ENCODE results near the gene GRID2. TPM values are rescaled to one million over a fixed set of nuclear protein-coding genes. Genes with fewer than 3 reads are reported as not detected.

The GRID2 gene
- total RNA-seq, 2 experiments from 2014 or later = not detected

GRCh38 chr4:93501244-93501643 is 1197.5 kb downstream of the GRID2 start:
- CTCF ChIA-PET = no interaction called here
- no peak for DNase-seq
- Mint-ChIP-seq H3K27ac (no peak overlapping the region), H3K27me3 (no peaks in the 10 kb centered on the region), H3K36me3 (ENCODE audit: low read depth) (no peaks in the 10 kb centered on the region), H3K4me1 (no peaks in the 10 kb centered on the region), H3K9me3 (no peaks in the 10 kb centered on the region), H3K4me3 (no peak overlapping the region)
- POLR2A ChIA-PET = no interaction called here

GRCh38 chr4:93501946-93502345 is 1198.2 kb downstream of the GRID2 start:
- Mint-ChIP-seq H3K27me3 (no peaks in the 10 kb centered on the region), H3K27ac (no peak overlapping the region), H3K4me1 (no peaks in the 10 kb centered on the region), H3K36me3 (ENCODE audit: low read depth) (no peaks in the 10 kb centered on the region), H3K9me3 (no peaks in the 10 kb centered on the region), H3K4me3 (no peak overlapping the region)
- DNase-seq = no peak
- ChIA-PET POLR2A (no interaction called here), CTCF (no interaction called here)

- Mint-ChIP-seq H3K27ac (no peak overlapping the region), H3K4me3 (no peak overlapping the region), H3K27me3 (no peaks in the 10 kb centered on the region), H3K4me1 (no peaks in the 10 kb centered on the region), H3K36me3 (ENCODE audit: low read depth) (no peaks in the 10 kb centered on the region), H3K9me3 (no peaks in the 10 kb centered on the region)
- CTCF ChIA-PET = no interaction called here
- POLR2A ChIA-PET = no interaction called here
- no peak for DNase-seq
These were observed 1199.2 kb downstream of the GRID2 start for GRCh38 chr4:93502991-93503390.

- Mint-ChIP-seq H3K27me3 (no peaks in the 10 kb centered on the region), H3K4me1 (no peaks in the 10 kb centered on the region), H3K4me3 (no peak overlapping the region), H3K36me3 (ENCODE audit: low read depth) (no peaks in the 10 kb centered on the region), H3K27ac (no peak overlapping the region), H3K9me3 (no peaks in the 10 kb centered on the region)
- DNase-seq = no peak
- ChIA-PET CTCF (no interaction called here), POLR2A (no interaction called here)
These were observed 1210.1 kb downstream of the GRID2 start for GRCh38 chr4:93513851-93514250.

- Mint-ChIP-seq H3K36me3 (ENCODE audit: low read depth) (no peaks in the 10 kb centered on the region), H3K9me3 (no peaks in the 10 kb centered on the region), H3K4me1 (no peaks in the 10 kb centered on the region), H3K27ac (no peak overlapping the region), H3K4me3 (no peak overlapping the region), H3K27me3 (no peaks in the 10 kb centered on the region)
- no peak for DNase-seq
- ChIA-PET POLR2A (no interaction called here), CTCF (no interaction called here)
These were observed 1211.4 kb downstream of the GRID2 start for GRCh38 chr4:93515208-93515607.

GRCh38 chr4:93529692-93530372 is 1226.1 kb downstream of the GRID2 start:
- Mint-ChIP-seq H3K27me3 (no peaks in the 10 kb centered on the region), H3K27ac (no peak overlapping the region), H3K4me3 (no peak overlapping the region), H3K4me1 (no peaks in the 10 kb centered on the region), H3K36me3 (ENCODE audit: low read depth) (no peaks in the 10 kb centered on the region), H3K9me3 (peaks cover 4% of the 10 kb centered on the region)
- ChIA-PET POLR2A (no interaction called here), CTCF (no interaction called here)
- no peak for DNase-seq

GRCh38 chr4:93532234-93532633 is 1228.5 kb downstream of the GRID2 start:
- Mint-ChIP-seq H3K36me3 (ENCODE audit: low read depth) (no peaks in the 10 kb centered on the region), H3K4me1 (no peaks in the 10 kb centered on the region), H3K27me3 (no peaks in the 10 kb centered on the region), H3K27ac (no peak overlapping the region), H3K4me3 (no peak overlapping the region), H3K9me3 (peaks cover 2% of the 10 kb centered on the region)
- POLR2A ChIA-PET = no interaction called here
- CTCF ChIA-PET = no interaction called here
- DNase-seq = no peak

DNA sequence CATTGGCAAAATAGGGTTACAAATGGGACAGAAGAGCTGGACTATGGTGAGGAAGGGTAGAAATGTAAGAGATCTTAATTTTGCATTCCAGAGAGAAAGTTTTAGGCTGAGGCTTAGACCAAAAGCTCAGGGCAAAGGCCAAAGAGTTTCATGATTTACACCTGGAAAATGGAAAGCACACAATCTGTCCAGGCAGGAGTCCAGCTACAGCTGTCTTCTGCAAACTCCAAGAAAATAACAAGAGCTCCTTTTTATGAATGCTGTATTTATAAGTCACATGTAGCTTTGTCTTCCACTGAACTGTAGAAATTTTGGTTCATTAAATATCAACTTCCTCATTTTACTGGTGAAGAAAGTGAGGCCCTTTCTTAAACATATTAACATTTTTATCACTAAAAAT is 1236.8 kb downstream of the GRID2 start:
- POLR2A ChIA-PET = no interaction called here
- CTCF ChIA-PET = no interaction called here
- Mint-ChIP-seq H3K4me1 (no peaks in the 10 kb centered on the region), H3K9me3 (peaks cover 2% of the 10 kb centered on the region), H3K27ac (no peak overlapping the region), H3K36me3 (ENCODE audit: low read depth) (no peaks in the 10 kb centered on the region), H3K4me3 (no peak overlapping the region), H3K27me3 (no peaks in the 10 kb centered on the region)
- no peak for DNase-seq

DNA sequence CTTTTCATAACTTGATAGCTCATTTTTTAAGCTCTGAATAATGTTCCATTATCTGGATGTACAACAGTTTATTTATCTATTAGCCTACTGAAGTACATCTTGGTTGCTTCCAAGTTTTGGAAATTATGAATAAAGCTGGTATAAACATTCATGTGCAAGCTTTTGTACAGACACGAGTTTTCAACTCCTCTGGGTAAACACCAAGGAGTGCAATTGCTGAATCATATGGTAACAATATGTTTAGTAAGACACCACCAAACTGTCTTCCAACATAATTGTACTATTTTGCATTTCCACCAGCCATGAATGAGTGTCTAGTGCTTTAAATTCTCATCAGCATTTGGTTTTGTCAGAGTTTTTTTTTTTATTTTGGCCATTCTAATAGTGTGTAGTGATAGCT is 1258.1 kb downstream of the GRID2 start:
- Mint-ChIP-seq H3K9me3 (peaks cover 8% of the 10 kb centered on the region), H3K4me3 (no peak overlapping the region)

GRCh38 chr4:93568758-93569157 is 1265.0 kb downstream of the GRID2 start:
- no peaks in the 10 kb centered on the region for H3K4me1 Mint-ChIP-seq
- no peaks in the 10 kb centered on the region for H3K36me3 Mint-ChIP-seq (ENCODE audit: low read depth)
- no peak overlapping the region for H3K4me3 Mint-ChIP-seq
- no peaks in the 10 kb centered on the region for H3K27me3 Mint-ChIP-seq
- POLR2A ChIA-PET = no interaction called here
- H3K9me3 Mint-ChIP-seq = no peaks in the 10 kb centered on the region
- DNase-seq = no peak
- H3K27ac Mint-ChIP-seq = no peak overlapping the region
- CTCF ChIA-PET = no interaction called here

More for the DNA sequence above, 1258.1 kb downstream of the GRID2 start:
- H3K27me3 Mint-ChIP-seq = no peaks in the 10 kb centered on the region
- ChIA-PET POLR2A (no interaction called here), CTCF (no interaction called here)
- no peaks in the 10 kb centered on the region for H3K36me3 Mint-ChIP-seq (ENCODE audit: low read depth)
- H3K27ac Mint-ChIP-seq = no peak overlapping the region
- no peaks in the 10 kb centered on the region for H3K4me1 Mint-ChIP-seq
- no peak for DNase-seq

DNA sequence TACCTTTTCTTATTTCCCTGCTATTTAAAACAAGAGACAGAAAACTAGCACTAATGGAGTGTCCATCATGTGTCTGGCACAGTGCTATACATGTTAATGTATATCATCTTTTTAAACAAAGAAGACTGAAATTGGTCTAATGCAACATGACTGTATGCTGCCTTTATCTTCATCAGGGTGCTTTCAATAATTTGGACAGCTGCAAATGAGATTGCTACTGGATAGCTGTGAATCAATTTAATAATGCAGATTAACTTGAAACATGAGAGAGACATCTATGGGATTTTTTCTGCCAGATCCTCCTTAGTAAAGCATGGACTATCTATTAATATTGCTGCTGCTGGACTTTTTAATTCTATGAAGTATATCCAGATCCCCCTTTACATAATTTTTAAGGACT is 1269.5 kb downstream of the GRID2 start:
- CTCF ChIA-PET = no interaction called here
- no peak for DNase-seq

GRCh38 chr4:93578942-93579341 is 1275.2 kb downstream of the GRID2 start:
- no peak for DNase-seq
- no peak overlapping the region for H3K4me3 Mint-ChIP-seq
- H3K9me3 Mint-ChIP-seq = no peaks in the 10 kb centered on the region
- ChIA-PET POLR2A (no interaction called here), CTCF (no interaction called here)
- no peaks in the 10 kb centered on the region for H3K36me3 Mint-ChIP-seq (ENCODE audit: low read depth)
- H3K27me3 Mint-ChIP-seq = no peaks in the 10 kb centered on the region
- H3K27ac Mint-ChIP-seq = no peak overlapping the region
- H3K4me1 Mint-ChIP-seq = no peaks in the 10 kb centered on the region

More for the DNA sequence above, 1269.5 kb downstream of the GRID2 start:
- POLR2A ChIA-PET = no interaction called here
- Mint-ChIP-seq H3K27ac (no peak overlapping the region), H3K9me3 (no peaks in the 10 kb centered on the region), H3K36me3 (ENCODE audit: low read depth) (no peaks in the 10 kb centered on the region), H3K27me3 (no peaks in the 10 kb centered on the region), H3K4me3 (no peak overlapping the region), H3K4me1 (no peaks in the 10 kb centered on the region)

DNA sequence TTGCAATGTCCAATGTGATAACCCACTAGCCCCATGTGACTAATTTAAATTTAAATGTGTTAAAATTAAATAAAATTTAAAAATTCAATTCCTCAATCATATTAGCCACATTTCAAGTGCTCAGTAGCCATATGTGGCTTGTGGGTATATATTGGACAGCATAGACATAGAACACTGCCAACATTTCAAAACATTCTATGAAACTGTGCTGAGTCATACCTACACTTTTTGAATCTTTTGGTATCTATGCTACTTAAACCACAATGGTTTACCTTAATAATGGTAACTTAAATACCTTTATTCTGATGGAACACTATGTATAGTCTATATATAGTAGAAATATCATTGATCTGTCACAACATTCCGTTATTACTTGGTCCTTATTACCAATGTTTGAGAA is 1301.4 kb downstream of the GRID2 start:
- Mint-ChIP-seq H3K27me3 (no peaks in the 10 kb centered on the region), H3K36me3 (ENCODE audit: low read depth) (no peaks in the 10 kb centered on the region), H3K4me1 (no peaks in the 10 kb centered on the region), H3K9me3 (peaks cover 2% of the 10 kb centered on the region), H3K4me3 (no peak overlapping the region), H3K27ac (no peak overlapping the region)
- CTCF ChIA-PET = no interaction called here
- DNase-seq = no peak
- POLR2A ChIA-PET = no interaction called here

DNA sequence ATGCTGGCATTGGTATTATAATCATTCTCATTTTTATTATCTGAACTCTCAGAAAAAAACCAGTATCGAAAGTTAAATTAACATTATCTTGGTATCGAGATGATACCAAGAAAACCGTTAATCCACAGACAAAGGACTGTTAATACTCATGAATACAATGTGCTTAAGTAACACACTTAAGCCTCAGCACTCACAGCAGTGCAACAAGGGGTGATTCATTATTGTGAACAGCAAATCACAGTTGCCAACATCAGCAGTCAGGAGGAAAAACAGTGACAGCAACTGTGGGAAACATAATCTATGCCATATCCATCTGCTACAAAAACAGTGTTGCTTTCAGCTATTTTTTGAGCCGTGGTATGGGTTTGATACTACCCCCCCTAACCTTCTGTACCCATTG is 1313.8 kb downstream of the GRID2 start:
- Mint-ChIP-seq H3K9me3 (no peaks in the 10 kb centered on the region), H3K36me3 (ENCODE audit: low read depth) (no peaks in the 10 kb centered on the region), H3K27me3 (no peaks in the 10 kb centered on the region), H3K4me1 (no peaks in the 10 kb centered on the region), H3K27ac (no peak overlapping the region), H3K4me3 (no peak overlapping the region)
- POLR2A ChIA-PET = no interaction called here
- no peak for DNase-seq
- CTCF ChIA-PET = no interaction called here

DNA sequence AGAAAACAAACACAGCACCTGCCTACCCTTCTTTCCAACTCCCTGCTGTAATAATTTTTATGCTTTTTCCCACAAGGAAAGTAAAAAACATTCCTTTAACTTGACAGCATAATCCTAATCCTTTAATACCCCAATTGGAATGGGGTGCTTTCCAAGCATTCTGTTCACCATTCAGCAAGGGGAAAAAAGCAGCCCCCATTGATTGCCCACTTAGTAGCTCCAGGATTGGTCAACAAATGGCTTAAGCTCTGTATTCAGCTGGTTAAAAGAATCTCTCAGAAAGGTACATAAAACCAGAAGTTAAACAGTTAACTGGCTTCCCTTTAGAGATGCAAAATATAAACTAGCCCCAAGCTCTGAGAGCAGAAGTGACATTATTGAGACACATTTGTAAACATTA is 1330.0 kb downstream of the GRID2 start:
- no peak overlapping the region for H3K4me3 Mint-ChIP-seq
- H3K9me3 Mint-ChIP-seq = peaks cover 3% of the 10 kb centered on the region
- H3K27me3 Mint-ChIP-seq = no peaks in the 10 kb centered on the region
- ChIA-PET POLR2A (no interaction called here), CTCF (no interaction called here)
- H3K27ac Mint-ChIP-seq = no peak overlapping the region
- no peaks in the 10 kb centered on the region for H3K36me3 Mint-ChIP-seq (ENCODE audit: low read depth)
- no peaks in the 10 kb centered on the region for H3K4me1 Mint-ChIP-seq
- no peak for DNase-seq

Measured in activated CD4-positive, alpha-beta memory T cell treated with anti-CD3 and anti-CD28 coated beads, Interleukin-2, amount 10 ng/mL, durations not matched to agents 7 days and 5 days (primary cell).